HL-60/S4 (cell line): ENCODE results near the gene EID2.

Experiments used
- in situ Hi-C: fragments of 300-500 bp; cut with MboI; formaldehyde crosslinking; loops from 2 replicates; pipeline ENCODE4 v1.14.3; 2022; ENCODE audit warnings: low sequenced_read_pairs

Gene EID2

GRCh38 chr19:39542206-39542605 is 2.2 kb upstream of the EID2 start:
- in situ Hi-C loops: loop anchor here (25.0 kb wide), 1 partner anchor 430 kb away; no protein-coding TSS in a partner anchor

DNA sequence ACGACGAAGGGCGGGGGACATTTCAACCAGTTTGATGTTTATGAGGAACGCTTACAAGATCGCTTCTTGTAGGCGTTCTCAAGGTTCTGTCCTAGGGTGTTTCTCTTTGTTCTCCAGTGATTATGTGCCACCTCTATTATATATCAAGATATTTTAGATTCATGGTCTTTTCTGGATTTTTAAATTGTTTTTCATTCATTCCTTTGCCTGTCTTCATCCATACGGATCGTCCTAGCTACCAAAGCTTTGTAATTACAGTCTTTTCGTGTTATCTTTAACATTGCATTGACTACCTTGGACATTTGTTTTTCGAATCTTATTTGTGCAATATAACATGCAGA is 342 bp upstream of the EID2 start:
- in situ Hi-C loops: loop anchor here (25.0 kb wide), 1 partner anchor 428 kb away; no protein-coding TSS in a partner anchor

DNA sequence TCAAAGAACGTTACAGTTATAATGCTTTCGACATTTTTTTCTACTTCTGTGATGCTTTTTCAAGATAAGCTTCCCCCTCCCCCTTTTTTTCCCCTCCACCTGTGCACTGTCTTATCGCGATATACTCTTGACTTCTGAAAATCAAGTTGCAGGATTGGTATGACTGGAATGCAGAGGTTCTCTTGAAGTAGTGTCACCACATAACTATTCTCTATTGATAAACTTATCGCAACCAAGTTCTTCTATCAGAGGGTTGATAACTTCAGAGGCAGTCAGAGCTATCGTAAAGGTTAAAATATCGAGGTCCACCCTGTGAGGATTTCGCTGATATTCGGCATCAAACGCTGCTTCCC is 820 bp downstream of the EID2 start:
- in situ Hi-C loops: loop anchor here (25.0 kb wide), 1 partner anchor 427 kb away; no protein-coding TSS in a partner anchor

DNA sequence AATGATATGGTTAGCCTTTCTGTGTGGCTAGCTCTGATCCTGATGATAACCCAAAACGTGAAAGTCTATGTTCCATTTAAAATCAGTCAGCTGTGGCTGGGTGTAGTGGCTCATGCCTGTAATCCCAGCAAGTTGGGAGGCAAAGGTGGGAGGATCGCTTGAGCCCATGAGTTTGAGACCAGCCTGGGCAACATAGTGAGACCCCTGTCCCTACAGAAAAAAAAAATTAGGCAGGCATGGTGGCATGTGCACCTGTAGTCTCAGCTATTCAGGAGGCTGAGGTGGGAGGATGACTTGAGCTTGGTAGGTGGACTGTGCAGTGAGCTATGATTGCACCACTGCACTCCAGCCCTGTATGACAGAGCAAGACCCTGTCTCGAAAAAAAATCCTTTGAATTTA is 6.2 kb downstream of the EID2 start:
- in situ Hi-C loops: loop anchor here (25.0 kb wide), 1 partner anchor 421 kb away; no protein-coding TSS in a partner anchor

GRCh38 chr19:39533003-39533512 is 6.9 kb downstream of the EID2 start:
- in situ Hi-C loops: loop anchor here (25.0 kb wide), 1 partner anchor 421 kb away; no protein-coding TSS in a partner anchor

- in situ Hi-C loops: loop anchor here (25.0 kb wide), 1 partner anchor 420 kb away; no protein-coding TSS in a partner anchor
Measured at GRCh38 chr19:39532233-39533002, 7.5 kb downstream of the EID2 start, which contains the start of gene EID2B. TSS of gene EID2B (minus strand) at chr19:39532852. CDS start at chr19:39532802, 50 bp downstream.

DNA sequence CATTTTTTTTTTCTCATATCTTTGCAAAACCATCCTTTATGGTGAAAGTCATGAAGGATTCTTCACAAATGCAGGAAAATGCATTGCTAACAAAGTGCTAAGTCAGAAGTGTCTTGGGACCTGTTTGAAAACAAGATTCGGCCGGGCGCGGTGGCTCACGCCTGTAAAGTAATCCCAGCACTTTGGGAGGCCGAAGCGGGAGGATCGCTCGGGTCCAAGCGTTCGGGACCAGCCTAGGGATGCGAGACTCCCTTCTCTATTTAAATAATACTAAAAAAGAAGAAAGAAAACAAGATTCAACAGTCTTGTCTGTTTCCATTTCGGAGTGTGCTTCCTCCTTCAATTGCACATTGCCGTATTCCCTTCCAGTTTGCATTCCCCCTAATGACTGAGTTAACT is 8.1 kb downstream of the EID2 start:
- in situ Hi-C loops: loop anchor here (25.0 kb wide), 1 partner anchor 420 kb away; no protein-coding TSS in a partner anchor

- in situ Hi-C loops: loop anchor here (25.0 kb wide), 1 partner anchor 413 kb away; no protein-coding TSS in a partner anchor
Measured at GRCh38 chr19:39525205-39525604, 14.8 kb downstream of the EID2 start.

DNA sequence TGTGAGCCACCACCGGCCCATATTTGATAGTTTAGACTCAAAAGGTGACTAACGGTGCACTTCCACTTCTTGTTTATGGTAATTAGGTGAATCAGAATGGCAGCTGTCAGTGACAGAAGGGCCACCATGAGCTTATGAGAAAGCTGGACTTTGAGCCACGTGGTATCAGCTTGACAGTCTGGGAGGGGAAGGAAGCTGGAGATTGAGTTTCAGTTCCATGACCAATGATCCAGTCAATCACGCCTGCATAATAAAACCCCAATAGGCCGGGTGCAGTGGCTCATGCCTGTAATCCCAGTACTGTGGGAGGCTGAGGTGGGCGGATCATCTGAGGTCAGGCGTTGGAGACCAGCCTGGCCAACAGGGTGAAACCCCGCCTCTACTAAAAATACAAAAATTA is 15.5 kb downstream of the EID2 start:
- in situ Hi-C loops: no loop called here

GRCh38 chr19:39520541-39521484 is 19.1 kb downstream of the EID2 start:
- in situ Hi-C loops: no loop called here

DNA sequence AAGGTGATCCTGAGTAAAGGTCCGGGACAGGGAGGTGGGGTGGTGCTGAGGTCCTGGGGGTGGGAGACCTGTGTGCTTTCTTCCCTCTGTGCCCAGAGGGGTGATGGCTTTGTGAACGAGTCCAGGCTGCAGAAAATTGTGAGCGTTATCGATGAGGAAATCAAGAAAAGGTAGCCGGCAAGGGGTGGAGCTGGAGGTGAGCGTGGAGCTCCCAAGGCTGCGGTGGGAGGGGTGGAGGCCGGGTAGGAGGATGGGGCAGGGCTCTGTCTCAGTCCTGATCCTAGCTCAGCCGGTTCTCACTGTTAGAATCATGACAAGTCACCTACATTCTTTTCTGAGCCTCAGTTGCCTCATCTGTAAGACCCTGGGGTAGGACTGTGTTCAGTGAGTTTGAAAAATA is 21.0 kb downstream of the EID2 start:
- in situ Hi-C loops: no loop called here

DNA sequence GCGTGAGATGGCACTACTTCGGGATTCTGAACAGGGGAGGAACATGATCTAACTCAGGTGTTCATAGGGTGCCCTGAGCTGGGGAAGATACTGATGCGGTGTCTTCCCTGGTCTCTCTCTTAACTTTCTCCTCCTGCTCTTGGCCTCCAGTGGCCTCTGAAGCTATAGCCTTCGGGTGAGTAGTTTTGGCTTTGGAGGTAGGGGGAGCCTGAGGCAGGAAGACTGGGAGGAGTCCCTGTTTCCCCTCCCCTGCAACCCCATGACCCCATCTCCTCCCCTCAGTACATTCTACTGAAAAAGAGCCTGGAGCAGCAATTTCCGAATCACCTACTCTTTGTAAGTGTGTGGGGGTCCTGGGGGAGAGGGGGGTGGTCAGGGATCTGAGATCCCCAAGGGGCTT is 21.5 kb downstream of the EID2 start:
- in situ Hi-C loops: no loop called here

- in situ Hi-C loops: no loop called here
Measured at GRCh38 chr19:39517432-39517831, 22.5 kb downstream of the EID2 start.

DNA sequence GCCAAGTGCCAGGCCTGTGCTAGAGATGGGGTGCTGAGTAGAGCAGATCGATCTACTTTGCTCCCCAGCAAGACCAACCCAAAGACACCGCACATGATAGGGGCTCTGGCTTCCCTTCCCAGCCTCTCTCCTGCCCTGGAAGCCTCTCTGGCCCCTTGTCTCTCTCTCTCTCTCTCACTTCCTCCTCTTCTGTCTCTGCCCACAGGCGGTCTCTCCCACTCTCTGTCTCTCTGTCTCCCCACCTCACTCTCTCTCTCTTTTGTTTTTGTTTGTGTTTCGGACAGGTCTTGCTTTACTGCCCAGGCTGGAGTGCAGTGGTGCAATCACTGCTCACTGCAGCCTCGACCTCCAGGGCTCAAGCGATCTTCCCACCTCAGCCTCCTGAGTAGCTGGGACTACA is 23.7 kb downstream of the EID2 start:
- in situ Hi-C loops: no loop called here

DNA sequence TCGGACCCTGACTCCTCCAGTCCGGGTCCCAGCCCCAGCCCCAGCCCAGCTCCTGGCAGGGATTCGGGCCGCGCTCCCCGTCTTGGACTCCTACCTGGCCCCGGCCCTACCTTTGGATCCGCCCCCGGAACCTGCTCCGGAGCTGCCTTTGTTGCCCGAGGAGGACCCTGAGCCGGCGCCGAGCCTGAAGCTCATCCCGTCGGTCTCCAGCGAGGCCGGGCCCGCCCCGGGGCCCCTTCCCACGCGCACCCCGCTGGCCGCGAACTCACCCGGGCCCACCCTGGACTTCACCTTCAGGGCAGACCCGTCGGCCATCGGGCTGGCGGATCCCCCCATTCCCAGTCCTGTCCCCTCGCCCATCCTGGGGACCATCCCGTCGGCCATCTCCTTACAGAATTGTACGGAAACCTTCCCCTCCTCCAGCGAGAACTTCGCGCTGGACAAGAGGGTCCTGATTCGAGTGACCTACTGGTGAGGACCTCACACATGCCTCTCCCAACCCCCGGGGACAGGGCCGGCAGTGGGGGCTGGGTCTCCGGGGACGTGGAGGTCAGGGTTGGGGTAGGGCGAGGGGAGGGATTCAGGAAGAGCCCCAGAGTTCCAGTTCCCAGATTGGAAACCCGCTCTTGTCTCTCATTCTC is 24.3 kb downstream of the EID2 start:
- in situ Hi-C loops: no loop called here

GRCh38 chr19:39514840-39515550 is 25.0 kb downstream of the EID2 start, which contains the start of gene SELENOV:
TSS of gene SELENOV (plus strand) at chr19:39515139. CDS start at chr19:39515213, 74 bp downstream.
- in situ Hi-C loops: no loop called here

DNA sequence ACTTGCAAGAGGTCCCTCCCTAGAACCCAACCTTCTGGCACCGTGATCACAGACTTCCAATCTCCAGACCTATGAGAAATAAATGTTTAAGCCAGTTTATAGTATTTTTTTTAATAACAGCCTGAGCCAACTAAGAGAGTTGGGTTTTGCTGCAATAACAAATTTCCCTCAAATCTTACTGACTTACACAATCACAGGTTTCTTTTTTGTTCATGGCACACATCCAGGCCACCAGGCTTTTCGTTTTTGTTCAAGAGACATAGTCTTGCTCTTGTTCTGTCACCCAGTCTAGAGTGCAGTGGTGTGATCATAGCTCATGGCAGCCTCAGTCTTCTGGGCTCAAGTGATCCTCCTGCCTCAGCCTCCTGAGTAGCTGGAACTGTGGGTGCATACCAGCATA is 27.0 kb downstream of the EID2 start:
- in situ Hi-C loops: no loop called here

- in situ Hi-C loops: no loop called here
Measured at GRCh38 chr19:39509233-39509632, 30.7 kb downstream of the EID2 start.

- in situ Hi-C loops: no loop called here
Measured at GRCh38 chr19:39508629-39509028, 31.3 kb downstream of the EID2 start.
